K562 (cell line): ENCODE measurements around the gene HAP1. TPM values are rescaled to one million over a fixed set of nuclear protein-coding genes. Genes with fewer than 3 reads are reported as not detected.

Source experiments
- ASH1L ChIP-seq: fragments of 450-650 bp; IDR thresholded peaks from 2 replicates; pipeline ENCODE4 v1.6.1; 2018; ENCODE audit warnings: borderline replicate concordance, mild to moderate bottlenecking, low read depth; ENCODE audit not compliant: partially characterized antibody
- FOXA1 ChIP-seq: fragments of 450-650 bp; IDR thresholded peaks from 2 replicates; pipeline ENCODE4 v1.6.1; 2016; ENCODE audit warnings: mild to moderate bottlenecking, borderline replicate concordance
- GABPB2 ChIP-seq: fragments of 250-450 bp; sonication (Bioruptor Pico); conservative IDR thresholded peaks from 2 replicates; pipeline ENCODE4 v1.5.1; 2021; ENCODE audit warnings: mild to moderate bottlenecking
- JUN ChIP-seq, 2 experiments: sonication (generic) in 1 of 2; formaldehyde crosslinking in 1 of 2; IDR thresholded peaks; 2 replicates each; pipeline versions ENCODE4 v1.6.1 to v1.8.0; 2012 to 2022; ENCODE audit warnings: borderline replicate concordance in 2 of 2, mild to moderate bottlenecking in 2 of 2, improper control_type of control experiment in 1 of 2, low read depth in 1 of 2, low read length in 1 of 2, missing genetic modification reagents in 1 of 2
- MYBL2 ChIP-seq, 2 experiments: fragments of 450-650 bp in 1 of 2; sonication (generic) in 1 of 2; formaldehyde crosslinking in 1 of 2; IDR thresholded peaks; 2 replicates each; pipeline versions ENCODE4 v1.6.1 to v1.8.1; 2017 to 2022; ENCODE audit warnings: borderline replicate concordance in 1 of 2, inconsistent platforms in 1 of 2, low read depth in 1 of 2, mild to moderate bottlenecking in 1 of 2, missing genetic modification reagents in 1 of 2, moderate library complexity in 1 of 2
- PCBP2 ChIP-seq: fragments of 200-400 bp; formaldehyde crosslinking; IDR thresholded peaks from 2 replicates; pipeline ENCODE4 v1.6.1; 2018; ENCODE audit warnings: low read length, low read depth, mild to moderate bottlenecking, moderate library complexity; ENCODE audit not compliant: poor library complexity, severe bottlenecking
- PHTF2 ChIP-seq: fragments of 250-450 bp; sonication (Bioruptor Pico); IDR thresholded peaks from 2 replicates; pipeline ENCODE4 v1.5.0; 2021; ENCODE audit warnings: mild to moderate bottlenecking
- PYGO2 ChIP-seq: fragments of 450-650 bp; IDR thresholded peaks from 2 replicates; pipeline ENCODE4 v1.6.1; 2016; ENCODE audit warnings: mild to moderate bottlenecking, missing genetic modification characterization, moderate library complexity, missing compliant biosample characterization
- RAD51 ChIP-seq: fragments of 450-650 bp; IDR thresholded peaks from 2 replicates; pipeline ENCODE4 v1.7.1; 2016; ENCODE audit warnings: low read depth, mild to moderate bottlenecking, borderline replicate concordance
- RBM17 ChIP-seq: fragments of 200-400 bp; formaldehyde crosslinking; IDR thresholded peaks from 2 replicates; pipeline ENCODE4 v1.6.1; 2017; ENCODE audit warnings: low read depth, mild to moderate bottlenecking, low read length, borderline replicate concordance
- SLC30A9 ChIP-seq: fragments of 250-450 bp; sonication (Bioruptor Pico); IDR thresholded peaks from 2 replicates; pipeline ENCODE4 v1.8.0; 2022; ENCODE audit warnings: mild to moderate bottlenecking, moderate library complexity
- SMAD4 ChIP-seq: fragments of 250-450 bp; sonication (Bioruptor Pico); conservative IDR thresholded peaks from 2 replicates; pipeline ENCODE4 v1.8.0; 2021; ENCODE audit warnings: inconsistent platforms, mild to moderate bottlenecking, moderate library complexity
- SRSF7 ChIP-seq: fragments of 200-400 bp; formaldehyde crosslinking; optimal IDR thresholded peaks from 2 replicates; pipeline ENCODE3; 2017; ENCODE audit warnings: mild to moderate bottlenecking, low read depth, low read length
- TCFL5 ChIP-seq: fragments of 250-450 bp; sonication (Bioruptor Pico); conservative IDR thresholded peaks from 2 replicates; pipeline ENCODE4 v1.6.1; 2021; ENCODE audit warnings: mild to moderate bottlenecking, moderate library complexity, matching md5 sums
- ZFP36 ChIP-seq: fragments of 150-350 bp; IDR thresholded peaks from 2 replicates; pipeline ENCODE4 v1.6.1; 2018; ENCODE audit warnings: low read length, low read depth; ENCODE audit not compliant: partially characterized antibody
- ZFPM2 ChIP-seq: fragments of 250-450 bp; sonication (Bioruptor Pico); IDR thresholded peaks from 2 replicates; pipeline ENCODE4 v1.5.1; 2022; ENCODE audit warnings: mild to moderate bottlenecking
- ZNF133 ChIP-seq: fragments of 250-450 bp; sonication (Bioruptor Pico); IDR thresholded peaks from 2 replicates; pipeline ENCODE4 v1.4.0; 2020; ENCODE audit warnings: mild to moderate bottlenecking
- ZNF253 ChIP-seq: fragments of 250-450 bp; sonication (Bioruptor Pico); conservative IDR thresholded peaks from 2 replicates; pipeline ENCODE4 v1.6.1; 2021; ENCODE audit warnings: mild to moderate bottlenecking
- ZNF79 ChIP-seq: fragments of 250-450 bp; sonication (Bioruptor Pico); IDR thresholded peaks from 2 replicates; pipeline ENCODE4 v1.4.0; 2020; ENCODE audit warnings: low read depth, mild to moderate bottlenecking, moderate library complexity
- ZSCAN32 ChIP-seq: fragments of 450-650 bp; formaldehyde crosslinking; IDR thresholded peaks from 2 replicates; pipeline ENCODE4 v1.4.0; 2020; ENCODE audit warnings: mild to moderate bottlenecking, moderate library complexity
- polyA plus RNA-seq, 8 experiments: library from polyadenylated mRNA; depleted of rRNA in 4 of 8; stranded (reverse) in 5 of 8; unstranded in 3 of 8; fragments of >200 nt; fragmentation: Nextera tagmentation in 2 of 8; fragmentation: Illumina TruSeq in 1 of 8; extraction: Ambion mirVana in 2 of 8; extraction: Trizol in 1 of 8; gene quantifications; 2 replicates each; pipeline versions ENCODE4 v1.2.1 to v1.2.3, GENCODE V29; 2011 to 2014; ENCODE audit warnings: inconsistent platforms in 1 of 8, missing spikeins in 1 of 8
- total RNA-seq, 7 experiments: library from RNA; depleted of rRNA in 6 of 7; stranded (reverse); fragments of >200 nt in 6 of 7; fragmentation: Illumina TruSeq in 2 of 7; extraction: Trizol in 2 of 7; gene quantifications; 2 replicates each; pipeline versions ENCODE4 v1.2.1 to v1.2.3, GENCODE V29; 2011 to 2021; ENCODE audit warnings: low replicate concordance in 1 of 7
- TF ChIP-seq, protein P1 (sequence below): sonication (generic); formaldehyde crosslinking; IDR thresholded peaks from 2 replicates; pipeline ENCODE4 v1.8.1; 2023; ENCODE audit warnings: mild to moderate bottlenecking, missing genetic modification reagents
- TF ChIP-seq, protein P2 (sequence below): sonication (generic); formaldehyde crosslinking; IDR thresholded peaks from 2 replicates; pipeline ENCODE4 v1.8.1; 2023; ENCODE audit warnings: mild to moderate bottlenecking, missing genetic modification reagents
- TF ChIP-seq, protein P3 (sequence below): sonication (generic); formaldehyde crosslinking; IDR thresholded peaks from 2 replicates; pipeline ENCODE4 v1.5.0; 2020; ENCODE audit warnings: missing genetic modification reagents

HAP1 gene
- total and polyA plus RNA-seq, 9 of the 15 experiments (the other 6 are each of a cell fraction or from before 2014, with no cell fraction given) = under 0.01 to 0.09 (median 0.04) TPM; not detected in 6

DNA sequence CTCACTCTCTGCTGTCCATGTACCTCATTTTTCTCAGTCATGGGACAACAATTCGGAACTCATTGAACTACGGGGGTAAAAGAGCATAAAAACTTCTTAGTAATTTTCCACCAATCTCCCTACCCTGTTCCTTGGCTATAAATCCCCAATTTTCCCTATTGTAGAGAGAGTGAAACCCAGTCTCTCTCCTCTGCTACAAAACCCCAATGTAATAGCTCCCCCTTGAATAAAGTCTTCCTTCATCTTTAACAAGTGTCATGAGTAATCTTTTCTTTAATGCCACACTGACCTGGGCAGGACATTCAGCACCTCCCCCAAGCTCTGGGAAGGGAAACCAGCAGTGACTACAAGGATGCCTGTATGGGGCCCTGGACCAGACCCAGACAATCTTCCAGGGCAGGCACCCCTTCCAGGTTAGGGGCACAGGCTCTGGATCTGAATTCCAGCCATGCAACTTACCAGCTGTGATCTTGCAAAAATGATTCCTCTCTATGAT lies 56.0 kb downstream of the HAP1 start (continued):
- TF ChIP-seq JUN (IDR thresholded peaks at IDR 0.05; ENCODE audit: borderline replicate concordance, low read depth, low read length) = 0 out of 2 replicates have a peak, but pooled peaks have one; percentile 9
- no peak for TF ChIP-seq JUN (CRISPR knock-in tag; IDR thresholded peaks at IDR 0.05; ENCODE audit: borderline replicate concordance)
- no peak for TF ChIP-seq FOXA1
- peak; percentile 97 for TF ChIP-seq GABPB2
- TF ChIP-seq, protein P1, sequence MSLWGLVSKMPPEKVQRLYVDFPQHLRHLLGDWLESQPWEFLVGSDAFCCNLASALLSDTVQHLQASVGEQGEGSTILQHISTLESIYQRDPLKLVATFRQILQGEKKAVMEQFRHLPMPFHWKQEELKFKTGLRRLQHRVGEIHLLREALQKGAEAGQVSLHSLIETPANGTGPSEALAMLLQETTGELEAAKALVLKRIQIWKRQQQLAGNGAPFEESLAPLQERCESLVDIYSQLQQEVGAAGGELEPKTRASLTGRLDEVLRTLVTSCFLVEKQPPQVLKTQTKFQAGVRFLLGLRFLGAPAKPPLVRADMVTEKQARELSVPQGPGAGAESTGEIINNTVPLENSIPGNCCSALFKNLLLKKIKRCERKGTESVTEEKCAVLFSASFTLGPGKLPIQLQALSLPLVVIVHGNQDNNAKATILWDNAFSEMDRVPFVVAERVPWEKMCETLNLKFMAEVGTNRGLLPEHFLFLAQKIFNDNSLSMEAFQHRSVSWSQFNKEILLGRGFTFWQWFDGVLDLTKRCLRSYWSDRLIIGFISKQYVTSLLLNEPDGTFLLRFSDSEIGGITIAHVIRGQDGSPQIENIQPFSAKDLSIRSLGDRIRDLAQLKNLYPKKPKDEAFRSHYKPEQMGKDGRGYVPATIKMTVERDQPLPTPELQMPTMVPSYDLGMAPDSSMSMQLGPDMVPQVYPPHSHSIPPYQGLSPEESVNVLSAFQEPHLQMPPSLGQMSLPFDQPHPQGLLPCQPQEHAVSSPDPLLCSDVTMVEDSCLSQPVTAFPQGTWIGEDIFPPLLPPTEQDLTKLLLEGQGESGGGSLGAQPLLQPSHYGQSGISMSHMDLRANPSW = no peak
- TF ChIP-seq PCBP2 = peak; percentile 58
- TF ChIP-seq ZFP36 = peak; percentile 9
- peak; percentile 98 for TF ChIP-seq ZNF253 (CRISPR knock-in tag)
- TF ChIP-seq TCFL5 = peak; percentile 53; the same call in 1 of the 2 replicates
- TF ChIP-seq, protein P2, sequence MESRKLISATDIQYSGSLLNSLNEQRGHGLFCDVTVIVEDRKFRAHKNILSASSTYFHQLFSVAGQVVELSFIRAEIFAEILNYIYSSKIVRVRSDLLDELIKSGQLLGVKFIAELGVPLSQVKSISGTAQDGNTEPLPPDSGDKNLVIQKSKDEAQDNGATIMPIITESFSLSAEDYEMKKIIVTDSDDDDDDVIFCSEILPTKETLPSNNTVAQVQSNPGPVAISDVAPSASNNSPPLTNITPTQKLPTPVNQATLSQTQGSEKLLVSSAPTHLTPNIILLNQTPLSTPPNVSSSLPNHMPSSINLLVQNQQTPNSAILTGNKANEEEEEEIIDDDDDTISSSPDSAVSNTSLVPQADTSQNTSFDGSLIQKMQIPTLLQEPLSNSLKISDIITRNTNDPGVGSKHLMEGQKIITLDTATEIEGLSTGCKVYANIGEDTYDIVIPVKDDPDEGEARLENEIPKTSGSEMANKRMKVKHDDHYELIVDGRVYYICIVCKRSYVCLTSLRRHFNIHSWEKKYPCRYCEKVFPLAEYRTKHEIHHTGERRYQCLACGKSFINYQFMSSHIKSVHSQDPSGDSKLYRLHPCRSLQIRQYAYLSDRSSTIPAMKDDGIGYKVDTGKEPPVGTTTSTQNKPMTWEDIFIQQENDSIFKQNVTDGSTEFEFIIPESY = no peak
- TF ChIP-seq RAD51 = no peak
- no peak for TF ChIP-seq SRSF7
- TF ChIP-seq, protein P3, sequence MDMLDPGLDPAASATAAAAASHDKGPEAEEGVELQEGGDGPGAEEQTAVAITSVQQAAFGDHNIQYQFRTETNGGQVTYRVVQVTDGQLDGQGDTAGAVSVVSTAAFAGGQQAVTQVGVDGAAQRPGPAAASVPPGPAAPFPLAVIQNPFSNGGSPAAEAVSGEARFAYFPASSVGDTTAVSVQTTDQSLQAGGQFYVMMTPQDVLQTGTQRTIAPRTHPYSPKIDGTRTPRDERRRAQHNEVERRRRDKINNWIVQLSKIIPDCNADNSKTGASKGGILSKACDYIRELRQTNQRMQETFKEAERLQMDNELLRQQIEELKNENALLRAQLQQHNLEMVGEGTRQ (CRISPR knock-in tag) = no peak
- TF ChIP-seq MYBL2 (IDR thresholded peaks at IDR 0.05; ENCODE audit: low read depth) = no peak
- no peak for TF ChIP-seq MYBL2 (CRISPR knock-in tag; IDR thresholded peaks at IDR 0.05; ENCODE audit: borderline replicate concordance)
- TF ChIP-seq SLC30A9 = no peak
- TF ChIP-seq SMAD4 (CRISPR knock-in tag) = no peak
- TF ChIP-seq ZNF79 = no peak
- TF ChIP-seq ZFPM2 (CRISPR knock-in tag) = peak; percentile 98
- TF ChIP-seq ZNF133 (CRISPR knock-in tag) = no peak
- peak; percentile 93; the same call in 1 of the 2 replicates for TF ChIP-seq PHTF2 (CRISPR knock-in tag)
- TF ChIP-seq RBM17 = no peak
- peak; percentile 21; the same call in 1 of the 2 replicates for TF ChIP-seq PYGO2 (tag)
- TF ChIP-seq ZSCAN32 (CRISPR knock-in tag) = peak; percentile 98
- peak; percentile 60 for TF ChIP-seq ASH1L
